ENCODE data around the gene NXT2.

The NXT2 gene

DNA sequence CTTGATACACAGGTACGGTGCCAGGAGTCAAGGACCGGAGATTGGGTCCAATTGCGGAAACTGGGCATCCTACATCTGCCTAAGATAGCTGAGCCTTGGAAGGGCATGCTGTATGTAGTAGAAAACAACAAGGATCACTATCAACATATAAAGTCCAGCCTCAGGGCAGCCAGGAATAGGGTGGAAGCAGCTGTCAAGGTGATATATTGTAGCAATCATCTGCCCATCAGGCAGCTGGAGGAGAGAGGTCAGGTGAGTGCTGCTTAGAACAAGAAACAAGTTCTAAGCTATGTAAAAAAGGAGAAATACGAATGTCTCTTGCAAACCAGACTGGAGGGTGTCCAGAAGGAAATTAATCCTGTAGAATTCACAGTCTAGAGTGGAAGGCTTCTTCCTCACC, 53.5 kb downstream of the NXT2 start:
- Mint-ChIP-seq H3K4me3 (no peak overlapping the region), H3K4me1 (no peaks in the 10 kb centered on the region), H3K27me3 (ENCODE audit: low read depth) (peaks cover 3% of the 10 kb centered on the region), H3K36me3 (ENCODE audit: low read depth) (no peaks in the 10 kb centered on the region), H3K27ac (no peak overlapping the region), H3K9me3 (no peaks in the 10 kb centered on the region)
- TF ChIP-seq CTCF (IDR thresholded peaks at IDR 0.05; ENCODE audit: unreplicated experiment in 3 of 3): no peak

All from nephron (organoid).